AG04450 (cell line): ENCODE results near the gene CCNK. TPM values are rescaled to one million over a fixed set of nuclear protein-coding genes. Genes with fewer than 3 reads are reported as not detected.

ENCODE experiments used
- CTCF ChIA-PET: fragments of 300-600, 350-600 bp; formaldehyde crosslinking; extraction: SDS; loops from one replicate; lab custom pipeline; 2022; ENCODE audit warnings: antibody characterized with exemption, inconsistent platforms; lab: Charles Lee
- POLR2A ChIA-PET: fragments of 350-600 bp; formaldehyde crosslinking; extraction: SDS; loops from one replicate; lab custom pipeline; 2021; ENCODE audit warnings: antibody characterized with exemption, inconsistent platforms; lab: Yijun Ruan, JAX
- DNase-seq: peaks from one replicate; pipeline ENCODE4 v3.0.0-alpha.2; 2011; ENCODE audit warnings: low read depth, low spot score
- H3K27ac ChIP-seq: one replicate; pipeline ENCODE4 v1.5.1; 2012; ENCODE audit warnings: low read depth, low read length, control low read depth
- H3K27me3 ChIP-seq: one replicate; pipeline ENCODE4 v1.6.0; 2012; ENCODE audit warnings: low read length; ENCODE audit not compliant: control insufficient read depth, insufficient read depth
- H3K4me3 ChIP-seq: 2 replicates; pipeline ENCODE4 v1.5.1; 2011; ENCODE audit warnings: mild to moderate bottlenecking, low read depth, low read length, control low read depth
- H3K9me3 ChIP-seq: 2 replicates; pipeline ENCODE4 v1.5.1; 2012; ENCODE audit warnings: low read length; ENCODE audit not compliant: control insufficient read depth, insufficient read depth
- polyA plus RNA-seq: library from polyadenylated mRNA; depleted of rRNA; stranded (reverse); fragments of >200 nt; gene quantifications from 2 replicates; pipeline ENCODE4 v1.2.3, GENCODE V29; 2011
- TF ChIP-seq, protein P1 (sequence below): IDR thresholded peaks from 2 replicates; pipeline ENCODE4 v1.5.1; 2011; ENCODE audit warnings: low read depth, low read length, control low read depth, inconsistent platforms

CCNK gene
- polyA plus RNA-seq, 1 experiment, result 18.9 TPM

DNA sequence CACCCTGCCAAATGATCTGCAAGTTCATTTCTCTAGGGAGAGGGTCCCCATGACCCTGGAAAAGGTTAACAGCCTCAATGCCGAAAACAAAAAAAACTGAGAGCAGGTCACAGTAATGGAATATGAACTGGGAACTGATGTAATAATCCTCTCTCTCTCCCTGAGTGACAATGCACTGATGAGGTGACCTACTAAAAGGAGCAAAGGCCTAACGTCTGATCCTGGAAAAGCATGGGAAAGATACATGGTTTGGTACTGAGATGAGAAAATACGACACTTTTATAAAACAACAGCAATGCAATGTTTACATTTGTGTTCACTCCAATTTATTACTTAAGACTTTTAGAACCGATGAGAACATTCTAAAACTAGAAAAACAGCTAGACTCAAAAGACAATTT, 28.2 kb upstream of the CCNK start:
- H3K4me3 ChIP-seq, result no peak overlapping the region
- ChIA-PET POLR2A (no interaction called here), CTCF (no interaction called here)
- no peak overlapping the region for H3K27ac ChIP-seq
- H3K27me3 ChIP-seq, result no peaks in the 10 kb centered on the region
- H3K9me3 ChIP-seq, result no peaks in the 10 kb centered on the region
- no peak for DNase-seq
- TF ChIP-seq, protein P1, sequence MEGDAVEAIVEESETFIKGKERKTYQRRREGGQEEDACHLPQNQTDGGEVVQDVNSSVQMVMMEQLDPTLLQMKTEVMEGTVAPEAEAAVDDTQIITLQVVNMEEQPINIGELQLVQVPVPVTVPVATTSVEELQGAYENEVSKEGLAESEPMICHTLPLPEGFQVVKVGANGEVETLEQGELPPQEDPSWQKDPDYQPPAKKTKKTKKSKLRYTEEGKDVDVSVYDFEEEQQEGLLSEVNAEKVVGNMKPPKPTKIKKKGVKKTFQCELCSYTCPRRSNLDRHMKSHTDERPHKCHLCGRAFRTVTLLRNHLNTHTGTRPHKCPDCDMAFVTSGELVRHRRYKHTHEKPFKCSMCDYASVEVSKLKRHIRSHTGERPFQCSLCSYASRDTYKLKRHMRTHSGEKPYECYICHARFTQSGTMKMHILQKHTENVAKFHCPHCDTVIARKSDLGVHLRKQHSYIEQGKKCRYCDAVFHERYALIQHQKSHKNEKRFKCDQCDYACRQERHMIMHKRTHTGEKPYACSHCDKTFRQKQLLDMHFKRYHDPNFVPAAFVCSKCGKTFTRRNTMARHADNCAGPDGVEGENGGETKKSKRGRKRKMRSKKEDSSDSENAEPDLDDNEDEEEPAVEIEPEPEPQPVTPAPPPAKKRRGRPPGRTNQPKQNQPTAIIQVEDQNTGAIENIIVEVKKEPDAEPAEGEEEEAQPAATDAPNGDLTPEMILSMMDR, result no peak

DNA sequence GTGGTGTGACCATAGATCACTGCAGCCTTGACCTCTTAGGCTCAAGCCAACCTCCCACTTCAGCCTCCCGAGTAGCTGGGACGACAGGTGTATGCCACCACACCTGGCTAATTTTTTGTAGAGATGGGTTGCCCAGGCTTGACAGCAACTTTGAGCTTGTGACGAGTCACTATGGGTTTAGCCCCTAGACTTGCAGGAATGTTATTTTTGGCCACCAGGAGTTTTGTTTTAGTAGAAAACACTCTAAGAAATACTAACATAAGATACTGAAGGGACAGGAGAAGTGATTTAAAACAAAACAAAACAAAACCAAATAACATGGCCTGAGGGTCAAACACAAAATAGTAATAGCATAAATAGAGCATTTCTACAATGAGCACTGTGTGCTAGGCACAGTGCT, 27.0 kb upstream of the CCNK start:
- ChIA-PET CTCF (no interaction called here), POLR2A (no interaction called here)
- no peak for DNase-seq
- H3K27me3 ChIP-seq, result no peaks in the 10 kb centered on the region
- H3K9me3 ChIP-seq, result no peaks in the 10 kb centered on the region
- H3K4me3 ChIP-seq, result no peak overlapping the region
- H3K27ac ChIP-seq, result no peak overlapping the region
- TF ChIP-seq, protein P1, result no peak

DNA sequence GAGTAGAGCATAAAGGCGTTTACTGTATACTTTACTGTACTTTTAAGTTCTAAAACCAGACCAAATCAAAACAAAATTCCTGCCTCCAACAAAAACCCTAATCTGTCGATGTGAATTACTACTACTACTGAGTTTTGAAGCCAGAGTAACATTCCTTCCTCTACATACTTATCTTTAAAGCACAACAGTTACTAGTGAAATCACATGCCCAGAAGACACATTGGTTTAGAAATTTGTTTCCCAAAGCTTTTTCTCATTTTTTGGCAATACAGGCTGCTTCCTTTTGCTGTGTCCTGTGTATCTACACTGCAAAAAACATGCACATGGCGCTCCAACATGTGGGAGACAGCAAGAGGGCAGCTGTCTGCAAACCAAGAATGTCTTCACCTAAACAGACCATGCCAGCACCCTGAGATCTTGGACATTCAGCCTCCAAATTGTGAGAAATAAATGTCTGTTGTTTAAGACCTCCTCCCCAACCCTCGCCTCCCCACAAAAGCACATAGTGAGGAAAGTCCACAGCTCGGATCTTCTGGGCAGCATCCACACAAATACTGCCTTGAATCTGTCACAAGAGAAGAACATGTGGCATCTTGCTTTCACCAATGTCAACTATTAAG, 21.6 kb upstream of the CCNK start:
- no peak overlapping the region for H3K4me3 ChIP-seq
- CTCF ChIA-PET, result no interaction called here
- no peak overlapping the region for H3K27ac ChIP-seq
- POLR2A ChIA-PET, result no interaction called here
- H3K27me3 ChIP-seq, result no peaks in the 10 kb centered on the region
- H3K9me3 ChIP-seq, result no peaks in the 10 kb centered on the region
- DNase-seq, result no peak
- TF ChIP-seq, protein P1, result no peak

DNA sequence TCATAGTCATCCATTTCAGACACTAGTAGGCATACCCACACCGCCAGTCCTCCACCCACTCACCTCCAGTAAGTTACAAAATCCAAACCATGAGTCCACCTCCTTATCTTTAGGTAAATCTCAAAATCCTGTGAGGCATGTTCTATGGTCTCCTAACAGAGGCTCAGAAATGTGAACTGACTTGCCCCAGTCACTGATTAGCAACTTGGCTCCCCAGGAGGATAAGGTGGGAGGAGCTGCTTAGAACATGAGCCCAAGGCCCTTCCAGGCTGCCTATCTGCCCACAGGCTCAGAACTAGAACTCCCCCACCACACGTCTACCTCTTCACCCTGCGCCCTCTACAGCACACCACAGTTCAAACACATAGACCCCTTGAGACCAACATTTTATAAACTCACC, 20.4 kb upstream of the CCNK start:
- no peak overlapping the region for H3K4me3 ChIP-seq
- no peak for DNase-seq
- no peaks in the 10 kb centered on the region for H3K27me3 ChIP-seq
- TF ChIP-seq, protein P1, result no peak
- POLR2A ChIA-PET, result no interaction called here
- no peaks in the 10 kb centered on the region for H3K9me3 ChIP-seq
- no peak overlapping the region for H3K27ac ChIP-seq
- CTCF ChIA-PET, result interaction anchor here (1.5 kb wide), 1 partner anchor 45 kb away, joined by 9 read pairs; no protein-coding TSS in a partner anchor

DNA sequence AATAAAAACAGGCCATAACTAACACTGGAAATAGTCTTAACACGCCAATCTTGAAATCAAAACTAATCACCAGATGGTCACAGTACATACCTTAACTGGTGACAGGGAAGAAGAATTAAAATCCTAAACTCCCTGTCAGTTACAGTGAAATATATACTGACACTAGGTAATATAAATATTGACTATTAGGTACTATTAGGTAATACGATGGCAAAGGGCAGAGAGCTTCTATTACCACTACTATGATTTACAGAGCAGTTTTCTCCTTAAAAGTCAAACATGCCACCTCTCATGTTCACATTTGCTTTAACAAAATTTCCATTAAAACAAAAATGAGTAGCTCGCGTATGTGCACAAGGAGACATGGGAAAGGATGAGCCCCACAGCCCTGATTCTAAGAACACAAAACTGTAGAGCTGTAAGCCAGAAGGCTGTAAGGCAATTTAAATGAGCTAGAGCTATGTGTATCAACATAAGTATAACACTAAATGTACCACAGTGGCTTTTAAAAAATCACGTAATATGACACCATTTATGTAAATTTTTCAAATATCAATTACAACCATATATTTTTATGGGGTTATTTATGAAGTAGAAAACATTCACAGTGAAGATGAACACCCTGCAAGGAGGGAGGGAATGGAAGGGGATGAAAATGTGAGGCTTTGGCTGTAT, 19.7 kb upstream of the CCNK start:
- TF ChIP-seq, protein P1, result no peak
- no peaks in the 10 kb centered on the region for H3K27me3 ChIP-seq
- no peak for DNase-seq
- H3K9me3 ChIP-seq, result no peaks in the 10 kb centered on the region
- no peak overlapping the region for H3K4me3 ChIP-seq
- CTCF ChIA-PET, result interaction anchor here (1.5 kb wide), 1 partner anchor 45 kb away, joined by 9 read pairs; no protein-coding TSS in a partner anchor
- no peak overlapping the region for H3K27ac ChIP-seq
- POLR2A ChIA-PET, result no interaction called here
